ENCODE results near the gene METTL27.
"Not testable (repeated sequence)": the region's sequence is repeated elsewhere in the genome, so short reads cannot be mapped to it uniquely, and the experiment has no call there.

GRCh38 chr7:73795188-73795587 lies 47.1 kb downstream of the METTL27 start:
- TF ChIP-seq, protein P1, sequence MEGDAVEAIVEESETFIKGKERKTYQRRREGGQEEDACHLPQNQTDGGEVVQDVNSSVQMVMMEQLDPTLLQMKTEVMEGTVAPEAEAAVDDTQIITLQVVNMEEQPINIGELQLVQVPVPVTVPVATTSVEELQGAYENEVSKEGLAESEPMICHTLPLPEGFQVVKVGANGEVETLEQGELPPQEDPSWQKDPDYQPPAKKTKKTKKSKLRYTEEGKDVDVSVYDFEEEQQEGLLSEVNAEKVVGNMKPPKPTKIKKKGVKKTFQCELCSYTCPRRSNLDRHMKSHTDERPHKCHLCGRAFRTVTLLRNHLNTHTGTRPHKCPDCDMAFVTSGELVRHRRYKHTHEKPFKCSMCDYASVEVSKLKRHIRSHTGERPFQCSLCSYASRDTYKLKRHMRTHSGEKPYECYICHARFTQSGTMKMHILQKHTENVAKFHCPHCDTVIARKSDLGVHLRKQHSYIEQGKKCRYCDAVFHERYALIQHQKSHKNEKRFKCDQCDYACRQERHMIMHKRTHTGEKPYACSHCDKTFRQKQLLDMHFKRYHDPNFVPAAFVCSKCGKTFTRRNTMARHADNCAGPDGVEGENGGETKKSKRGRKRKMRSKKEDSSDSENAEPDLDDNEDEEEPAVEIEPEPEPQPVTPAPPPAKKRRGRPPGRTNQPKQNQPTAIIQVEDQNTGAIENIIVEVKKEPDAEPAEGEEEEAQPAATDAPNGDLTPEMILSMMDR (conservative IDR thresholded peaks at IDR 0.05; ENCODE audit: low read length), result not testable (repeated sequence)
- not testable (repeated sequence) for TF ChIP-seq EZH2phosphoT487 (IDR thresholded peaks at IDR 0.05; ENCODE audit: borderline replicate concordance)

Measured in Loucy (cell line).